ENCODE measurements around the gene ATG4A.

GRCh38 chrX:108090491-108091263 lies 901 bp upstream of the ATG4A start:
- TF ChIP-seq CTCF (IDR thresholded peaks at IDR 0.05), result no peak
- TF ChIP-seq POLR2A (IDR thresholded peaks at IDR 0.05), result no peak
